Right lobe of liver (tissue), 4 donors: ENCODE data around the gene PLIN3.

Experiments
- POLR2A ChIP-seq: fragments of 450-650 bp; IDR thresholded peaks from one replicate; pipeline ENCODE4 v1.6.1; 2017; ENCODE audit warnings: antibody characterized with exemption, mild to moderate bottlenecking
- TF ChIP-seq, protein P1 (sequence below), 4 donors: fragments of 200-600 bp in 3 of 4; fragments of 450-650 bp in 1 of 4; IDR thresholded peaks; one replicate each; pipeline versions ENCODE4 v1.5.1 to v1.8.0; 2016 to 2022; ENCODE audit warnings: antibody characterized with exemption in 4 of 4, mild to moderate bottlenecking in 2 of 4
- donor health status: DM: no; HTN: no; CAD: no.
- donor health status: DM: no; HTN: no; CAD: no.
- donor health status: DM: no; HTN: yes; CAD: no.

GRCh38 chr19:4814625-4815425 lies 52.6 kb downstream of the PLIN3 start:
- TF ChIP-seq, protein P1, sequence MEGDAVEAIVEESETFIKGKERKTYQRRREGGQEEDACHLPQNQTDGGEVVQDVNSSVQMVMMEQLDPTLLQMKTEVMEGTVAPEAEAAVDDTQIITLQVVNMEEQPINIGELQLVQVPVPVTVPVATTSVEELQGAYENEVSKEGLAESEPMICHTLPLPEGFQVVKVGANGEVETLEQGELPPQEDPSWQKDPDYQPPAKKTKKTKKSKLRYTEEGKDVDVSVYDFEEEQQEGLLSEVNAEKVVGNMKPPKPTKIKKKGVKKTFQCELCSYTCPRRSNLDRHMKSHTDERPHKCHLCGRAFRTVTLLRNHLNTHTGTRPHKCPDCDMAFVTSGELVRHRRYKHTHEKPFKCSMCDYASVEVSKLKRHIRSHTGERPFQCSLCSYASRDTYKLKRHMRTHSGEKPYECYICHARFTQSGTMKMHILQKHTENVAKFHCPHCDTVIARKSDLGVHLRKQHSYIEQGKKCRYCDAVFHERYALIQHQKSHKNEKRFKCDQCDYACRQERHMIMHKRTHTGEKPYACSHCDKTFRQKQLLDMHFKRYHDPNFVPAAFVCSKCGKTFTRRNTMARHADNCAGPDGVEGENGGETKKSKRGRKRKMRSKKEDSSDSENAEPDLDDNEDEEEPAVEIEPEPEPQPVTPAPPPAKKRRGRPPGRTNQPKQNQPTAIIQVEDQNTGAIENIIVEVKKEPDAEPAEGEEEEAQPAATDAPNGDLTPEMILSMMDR (IDR thresholded peaks at IDR 0.05) = no peak
- no peak for TF ChIP-seq POLR2A
